RWPE1 (cell line): ENCODE data around the gene TDRD12.

Source experiments
- CTCF ChIA-PET: fragments of 350-600 bp; sonication (Branson Sonifier 250); formaldehyde crosslinking; extraction: SDS; loops from one replicate; lab custom pipeline; 2021; lab: Yijun Ruan, JAX
- POLR2A ChIA-PET: fragments of 400-600 bp; formaldehyde crosslinking; extraction: SDS; loops from one replicate; lab custom pipeline; 2020; ENCODE audit warnings: antibody characterized with exemption; ENCODE audit not compliant: low non-redundant PET; lab: Yijun Ruan, JAX
- DNase-seq: peaks from one replicate; pipeline ENCODE4 v3.0.0; 2012; ENCODE audit warnings: low spot score
- H3K27ac ChIP-seq: fragments of 450-650 bp; 2 replicates; pipeline ENCODE4 v1.5.1; 2017
- CTCF ChIP-seq: fragments of 450-650 bp; conservative IDR thresholded peaks from 2 replicates; pipeline ENCODE4 v1.5.1; 2017; ENCODE audit warnings: low read depth, mild to moderate bottlenecking

TDRD12 gene

GRCh38 chr19:32717496-32717895 lies 2.1 kb upstream of the TDRD12 start:
- no peak for TF ChIP-seq CTCF
- no peak for DNase-seq
- ChIA-PET POLR2A (no interaction called here), CTCF (no interaction called here)
- H3K27ac ChIP-seq, result peak overlapping the region; percentile 6; the same call in 1 of the 2 replicates

- TF ChIP-seq CTCF, result no peak
- ChIA-PET CTCF (interaction anchor here (0.8 kb wide), 1 partner anchor 99 kb away, joined by 5 read pairs; no protein-coding TSS in a partner anchor), POLR2A (interaction anchor here (0.6 kb wide), 1 partner anchor 361 kb away, joined by 9 read pairs; no protein-coding TSS in a partner anchor)
- H3K27ac ChIP-seq, result no peak overlapping the region
- no peak for DNase-seq
These were observed 1.3 kb upstream of the TDRD12 start for GRCh38 chr19:32718286-32718685.

GRCh38 chr19:32720216-32720935 lies 809 bp downstream of the TDRD12 start:
- ChIA-PET CTCF (no interaction called here), POLR2A (no interaction called here)
- no peak overlapping the region for H3K27ac ChIP-seq
- no peak for TF ChIP-seq CTCF
- DNase-seq, result no peak

- CTCF ChIA-PET, result no interaction called here
- POLR2A ChIA-PET, result no interaction called here
These were observed 1.3 kb downstream of the TDRD12 start for GRCh38 chr19:32720936-32721250.

GRCh38 chr19:32735936-32736335 lies 16.4 kb downstream of the TDRD12 start:
- CTCF ChIA-PET, result interaction anchor here (0.6 kb wide), 1 partner anchor 1392 kb away, joined by 4 read pairs; no protein-coding TSS in a partner anchor
- POLR2A ChIA-PET, result no interaction called here
- no peak overlapping the region for H3K27ac ChIP-seq
- no peak for TF ChIP-seq CTCF
- no peak for DNase-seq

More at GRCh38 chr19:32720936-32721250, 1.3 kb downstream of the TDRD12 start:
- H3K27ac ChIP-seq, result no peak overlapping the region
- no peak for TF ChIP-seq CTCF
- DNase-seq, result no peak

- CTCF ChIA-PET, result no interaction called here
- TF ChIP-seq CTCF, result no peak
These were observed 23.5 kb downstream of the TDRD12 start for GRCh38 chr19:32743021-32743420.

More at GRCh38 chr19:32743021-32743420, 23.5 kb downstream of the TDRD12 start:
- POLR2A ChIA-PET, result no interaction called here
- H3K27ac ChIP-seq, result no peak overlapping the region
- DNase-seq, result no peak
